Measurements from ENCODE around the gene TMEM40.

The TMEM40 gene

GRCh38 chr3:12750658-12751071 is 8.4 kb downstream of the TMEM40 start:
- no peaks in the 10 kb centered on the region for H3K9me3 ChIP-seq
- H3K4me3 ChIP-seq (ENCODE audit: low read depth, low read length): no peak overlapping the region
- H3K27me3 ChIP-seq: no peaks in the 10 kb centered on the region
- TF ChIP-seq CTCF (IDR thresholded peaks at IDR 0.05; ENCODE audit: low read depth, low read length): no peak
- no peaks in the 10 kb centered on the region for H3K36me3 ChIP-seq
- no peaks in the 10 kb centered on the region for H3K4me1 ChIP-seq
- no peak for DNase-seq

GRCh38 chr3:12750223-12750622 is 8.8 kb downstream of the TMEM40 start:
- no peak for DNase-seq
- Histone ChIP-seq H3K9me3 (no peaks in the 10 kb centered on the region), H3K36me3 (no peaks in the 10 kb centered on the region), H3K4me3 (ENCODE audit: low read depth, low read length) (no peak overlapping the region), H3K27me3 (no peaks in the 10 kb centered on the region), H3K4me1 (no peaks in the 10 kb centered on the region)
- TF ChIP-seq CTCF (IDR thresholded peaks at IDR 0.05; ENCODE audit: low read depth, low read length): no peak

- no peak overlapping the region for H3K4me3 ChIP-seq (ENCODE audit: low read depth, low read length)
- no peaks in the 10 kb centered on the region for H3K36me3 ChIP-seq
- no peak for TF ChIP-seq CTCF (IDR thresholded peaks at IDR 0.05; ENCODE audit: low read depth, low read length)
- no peaks in the 10 kb centered on the region for H3K27me3 ChIP-seq
- no peaks in the 10 kb centered on the region for H3K4me1 ChIP-seq
- DNase-seq: no peak
- no peaks in the 10 kb centered on the region for H3K9me3 ChIP-seq
Observed at GRCh38 chr3:12748477-12748876, 10.6 kb downstream of the TMEM40 start.

- no peaks in the 10 kb centered on the region for H3K36me3 ChIP-seq
- H3K4me1 ChIP-seq: no peaks in the 10 kb centered on the region
- no peak overlapping the region for H3K4me3 ChIP-seq (ENCODE audit: low read depth, low read length)
- no peaks in the 10 kb centered on the region for H3K27me3 ChIP-seq
- no peak for DNase-seq
- H3K9me3 ChIP-seq: no peaks in the 10 kb centered on the region
- no peak for TF ChIP-seq CTCF (IDR thresholded peaks at IDR 0.05; ENCODE audit: low read depth, low read length)
Observed at GRCh38 chr3:12746419-12746818, 12.6 kb downstream of the TMEM40 start.

- TF ChIP-seq CTCF (IDR thresholded peaks at IDR 0.05; ENCODE audit: low read depth, low read length): no peak
- no peaks in the 10 kb centered on the region for H3K36me3 ChIP-seq
- no peak for DNase-seq
- H3K4me3 ChIP-seq (ENCODE audit: low read depth, low read length): no peak overlapping the region
- no peaks in the 10 kb centered on the region for H3K9me3 ChIP-seq
- H3K4me1 ChIP-seq: no peaks in the 10 kb centered on the region
- H3K27me3 ChIP-seq: no peaks in the 10 kb centered on the region
Observed at GRCh38 chr3:12744326-12744725, 14.7 kb downstream of the TMEM40 start.

GRCh38 chr3:12743583-12743982 is 15.5 kb downstream of the TMEM40 start:
- no peaks in the 10 kb centered on the region for H3K4me1 ChIP-seq
- no peak for DNase-seq
- no peaks in the 10 kb centered on the region for H3K36me3 ChIP-seq
- no peak overlapping the region for H3K4me3 ChIP-seq (ENCODE audit: low read depth, low read length)
- TF ChIP-seq CTCF (IDR thresholded peaks at IDR 0.05; ENCODE audit: low read depth, low read length): no peak
- H3K27me3 ChIP-seq: no peaks in the 10 kb centered on the region
- H3K9me3 ChIP-seq: no peaks in the 10 kb centered on the region
